Measurements from ENCODE around the gene ADAMTS17.

- TF ChIP-seq RCOR1 (IDR thresholded peaks at IDR 0.05; ENCODE audit: low read depth, low read length): no peak
- TF ChIP-seq POLR2A (IDR thresholded peaks at IDR 0.05; ENCODE audit: low read length): no peak
- no peak for TF ChIP-seq CTCF (IDR thresholded peaks at IDR 0.05)
- TF ChIP-seq CHD2 (IDR thresholded peaks at IDR 0.05; ENCODE audit: low read length, partially characterized antibody): no peak
- no peak for TF ChIP-seq RAD21 (conservative IDR thresholded peaks at IDR 0.05 in 1 of 2, IDR thresholded peaks at IDR 0.05 in 1 of 2)
- no peak for TF ChIP-seq USF2 (IDR thresholded peaks at IDR 0.05)
- no peak for TF ChIP-seq JUN (IDR thresholded peaks at IDR 0.05)
Observed at GRCh38 chr15:100134089-100134583, 207.6 kb downstream of the ADAMTS17 start.

Measured in A549 (cell line).